Peyer's patch (tissue), 4 donors: ENCODE results near the gene OR13C4. TPM values are rescaled to one million over a fixed set of nuclear protein-coding genes. Genes with fewer than 3 reads are reported as not detected.
"Not testable (repeated sequence)": the region's sequence is repeated elsewhere in the genome, so short reads cannot be mapped to it uniquely, and the experiment has no call there.

Experiments
- DNase-seq, 3 donors: peaks; one replicate each; pipeline ENCODE4 v3.0.0-alpha.2; 2017 to 2019
- H3K27ac ChIP-seq, 4 donors: fragments of 200-600 bp; sonication (generic); one replicate each; pipeline ENCODE4 v1.5.1; 2016 to 2019
- H3K27me3 ChIP-seq, 2 donors: fragments of 200-600 bp; sonication (generic); one replicate each; pipeline ENCODE4 v1.5.1; 2019
- H3K36me3 ChIP-seq, 3 donors: fragments of 200-600 bp; sonication (generic); one replicate each; pipeline ENCODE4 v1.5.1; 2016 to 2019
- H3K4me1 ChIP-seq, 4 donors: fragments of 200-600 bp; sonication (generic); one replicate each; pipeline ENCODE4 v1.5.1; 2016 to 2019
- H3K4me3 ChIP-seq, 4 donors: fragments of 200-600 bp; sonication (generic); 1 replicate in 3 of 4; 2 replicates in 1 of 4; pipeline ENCODE4 v1.5.1; 2016 to 2019; ENCODE audit warnings: mild to moderate bottlenecking in 1 of 4
- H3K9me3 ChIP-seq, 4 donors: fragments of 200-600 bp; sonication (generic); one replicate each; pipeline ENCODE4 v1.5.1; 2016 to 2019; ENCODE audit warnings: mild to moderate bottlenecking in 1 of 4
- POLR2A ChIP-seq, 2 donors: fragments of 450-650 bp; IDR thresholded peaks; one replicate each; pipeline ENCODE4 v1.5.1; 2017; ENCODE audit warnings: antibody characterized with exemption in 2 of 2, mild to moderate bottlenecking in 2 of 2, moderate library complexity in 2 of 2
- total RNA-seq, 4 donors: library from RNA; depleted of rRNA; stranded (reverse); fragments of >200 nt; gene quantifications; one replicate each; pipeline ENCODE4 v1.1.0, GENCODE V29; 2016
- TF ChIP-seq, protein P1 (sequence below), 6 experiments: fragments of 450-650 bp in 4 of 6; fragments of 200-600 bp in 2 of 6; sonication (generic) in 1 of 6; IDR thresholded peaks; one replicate each; pipeline ENCODE4 v1.5.1; 2017 to 2019; ENCODE audit warnings: antibody characterized with exemption in 6 of 6, mild to moderate bottlenecking in 3 of 6, moderate library complexity in 1 of 6

Gene OR13C4
- total RNA-seq, 4 donors from 2014 or later = not detected

DNA sequence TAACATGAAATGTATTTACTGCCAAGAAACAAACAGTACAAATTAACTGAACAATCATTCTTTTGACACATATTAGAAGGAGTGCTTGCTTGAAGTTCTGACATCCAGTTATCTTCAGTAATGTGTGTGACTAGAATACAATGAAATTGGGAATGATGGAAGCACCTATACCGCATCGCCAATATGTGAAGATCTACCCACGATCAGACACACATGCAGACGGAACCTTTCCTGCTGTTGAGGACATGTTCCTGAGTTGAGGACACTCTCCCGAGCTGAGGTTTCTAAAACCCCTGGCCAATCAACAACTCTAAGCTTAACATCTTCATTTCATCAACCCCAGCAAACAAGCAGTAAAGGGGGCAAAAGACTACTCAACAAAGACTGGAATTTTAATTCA, 9.7 kb upstream of the OR13C4 start, which contains the start of gene OR13C3:
Gene OR13C3 (minus strand): TSS at position 101 of the 400 bp plus-strand sequence. CDS start 133 bp downstream, outside the sequence.
- Histone ChIP-seq H3K27me3 (no peaks in the 10 kb centered on the region), H3K4me1 (no peaks in the 10 kb centered on the region), H3K4me3 (no peak within 1 kb of the TSS), H3K9me3 (no peaks in the 10 kb centered on the region), H3K36me3 (no peaks in the 10 kb centered on the region), H3K27ac (no peak within 1 kb of the TSS)
- no peak for TF ChIP-seq POLR2A (IDR thresholded peaks at IDR 0.05)
- TF ChIP-seq, protein P1, sequence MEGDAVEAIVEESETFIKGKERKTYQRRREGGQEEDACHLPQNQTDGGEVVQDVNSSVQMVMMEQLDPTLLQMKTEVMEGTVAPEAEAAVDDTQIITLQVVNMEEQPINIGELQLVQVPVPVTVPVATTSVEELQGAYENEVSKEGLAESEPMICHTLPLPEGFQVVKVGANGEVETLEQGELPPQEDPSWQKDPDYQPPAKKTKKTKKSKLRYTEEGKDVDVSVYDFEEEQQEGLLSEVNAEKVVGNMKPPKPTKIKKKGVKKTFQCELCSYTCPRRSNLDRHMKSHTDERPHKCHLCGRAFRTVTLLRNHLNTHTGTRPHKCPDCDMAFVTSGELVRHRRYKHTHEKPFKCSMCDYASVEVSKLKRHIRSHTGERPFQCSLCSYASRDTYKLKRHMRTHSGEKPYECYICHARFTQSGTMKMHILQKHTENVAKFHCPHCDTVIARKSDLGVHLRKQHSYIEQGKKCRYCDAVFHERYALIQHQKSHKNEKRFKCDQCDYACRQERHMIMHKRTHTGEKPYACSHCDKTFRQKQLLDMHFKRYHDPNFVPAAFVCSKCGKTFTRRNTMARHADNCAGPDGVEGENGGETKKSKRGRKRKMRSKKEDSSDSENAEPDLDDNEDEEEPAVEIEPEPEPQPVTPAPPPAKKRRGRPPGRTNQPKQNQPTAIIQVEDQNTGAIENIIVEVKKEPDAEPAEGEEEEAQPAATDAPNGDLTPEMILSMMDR (IDR thresholded peaks at IDR 0.05) = no peak
- no peak for DNase-seq

DNA sequence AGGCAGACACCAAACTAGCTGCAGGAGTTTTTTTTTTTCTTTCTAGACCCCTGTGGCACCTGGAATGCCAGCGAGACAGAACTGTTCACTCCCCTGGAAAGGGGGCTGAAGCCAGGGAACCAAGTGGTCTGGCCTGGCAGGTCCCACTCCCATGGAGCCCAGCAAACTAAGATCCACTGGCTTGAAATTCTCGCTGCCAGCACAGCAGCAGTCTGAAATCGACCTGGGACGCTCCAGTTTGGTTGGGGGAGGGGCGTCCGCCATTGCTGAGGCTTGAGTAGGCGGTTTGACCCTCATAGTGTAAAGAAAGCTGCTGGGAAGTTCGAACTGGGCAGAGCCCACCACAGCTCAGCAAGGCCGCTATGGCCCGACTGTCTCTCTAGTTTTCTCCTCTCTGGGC, 6.8 kb downstream of the OR13C4 start:
- not testable (repeated sequence) for H3K27ac ChIP-seq, H3K4me3 ChIP-seq, DNase-seq, H3K36me3 ChIP-seq, H3K4me1 ChIP-seq, H3K27me3 ChIP-seq, H3K9me3 ChIP-seq

DNA sequence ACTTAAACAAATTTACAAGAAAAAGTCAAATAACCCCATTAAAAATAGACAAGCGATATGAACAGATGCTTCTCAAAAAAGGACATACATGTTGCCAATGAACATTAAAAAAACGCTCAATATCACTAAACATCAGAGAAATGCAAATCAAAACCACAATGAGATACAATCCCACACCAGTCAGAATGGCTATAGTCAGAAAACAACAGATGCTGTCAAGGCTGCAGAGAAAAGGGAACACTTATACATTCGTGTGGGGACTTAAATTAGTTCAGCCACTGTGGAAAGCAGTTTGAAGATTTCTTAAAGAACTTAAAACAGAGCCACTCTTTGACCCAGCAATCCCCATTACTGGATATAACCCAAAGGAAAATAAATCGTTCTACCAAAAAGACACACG, 12.1 kb downstream of the OR13C4 start:
- Histone ChIP-seq H3K27ac (no peak overlapping the region), H3K4me3 (no peak overlapping the region), H3K36me3 (no peaks in the 10 kb centered on the region), H3K9me3 (no peaks in the 10 kb centered on the region), H3K27me3 (no peaks in the 10 kb centered on the region), H3K4me1 (no peaks in the 10 kb centered on the region)
- no peak for TF ChIP-seq POLR2A (IDR thresholded peaks at IDR 0.05)
- TF ChIP-seq, protein P1 (IDR thresholded peaks at IDR 0.05) = no peak
- DNase-seq = no peak

DNA sequence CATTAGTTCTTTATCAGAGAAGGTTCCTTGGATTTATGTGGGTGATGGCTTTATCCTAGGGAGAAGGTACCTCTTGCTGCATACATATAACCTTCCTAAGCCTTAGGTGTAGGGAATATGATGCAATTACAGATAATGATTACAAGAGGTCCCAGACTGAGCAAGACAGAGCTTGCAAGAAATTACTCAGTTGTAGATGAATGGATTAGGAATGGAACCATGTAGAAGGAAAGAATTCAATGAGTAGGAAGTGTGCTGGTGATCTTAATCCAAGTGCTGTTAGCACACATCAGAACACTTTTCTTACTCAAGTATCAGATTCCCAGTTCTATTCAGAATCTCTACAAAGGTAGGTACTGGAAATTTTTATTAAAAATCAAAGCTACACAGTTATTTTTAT, 20.4 kb downstream of the OR13C4 start:
- TF ChIP-seq, protein P1 (IDR thresholded peaks at IDR 0.05) = no peak
- no peak for TF ChIP-seq POLR2A (IDR thresholded peaks at IDR 0.05)
- Histone ChIP-seq H3K36me3 (no peaks in the 10 kb centered on the region), H3K4me3 (no peak overlapping the region), H3K4me1 (no peaks in the 10 kb centered on the region), H3K27ac (no peak overlapping the region), H3K27me3 (no peaks in the 10 kb centered on the region), H3K9me3 (no peaks in the 10 kb centered on the region)
- no peak for DNase-seq

GRCh38 chr9:104503963-104504362, 23.0 kb downstream of the OR13C4 start, which contains the start of gene OR13F1:
OR13F1 (plus strand) TSS chr9:104504263; CDS start chr9:104504263, 0 bp downstream.
- Histone ChIP-seq H3K4me1 (no peaks in the 10 kb centered on the region), H3K27me3 (no peaks in the 10 kb centered on the region), H3K27ac (no peak within 1 kb of the TSS), H3K36me3 (no peaks in the 10 kb centered on the region), H3K9me3 (no peaks in the 10 kb centered on the region), H3K4me3 (no peak within 1 kb of the TSS)
- TF ChIP-seq, protein P1 (IDR thresholded peaks at IDR 0.05) = no peak
- no peak for DNase-seq

GRCh38 chr9:104503440-104503839, 23.6 kb downstream of the OR13C4 start:
- Histone ChIP-seq H3K36me3 (no peaks in the 10 kb centered on the region), H3K9me3 (no peaks in the 10 kb centered on the region), H3K4me3 (no peak overlapping the region), H3K27ac (no peak overlapping the region), H3K27me3 (no peaks in the 10 kb centered on the region), H3K4me1 (no peaks in the 10 kb centered on the region)
- DNase-seq = no peak
- TF ChIP-seq, protein P1 (IDR thresholded peaks at IDR 0.05) = no peak
- TF ChIP-seq POLR2A (IDR thresholded peaks at IDR 0.05) = no peak
